Measurements from ENCODE around the gene KLC1.
"Not testable (repeated sequence)": the region's sequence is repeated elsewhere in the genome, so short reads cannot be mapped to it uniquely, and the experiment has no call there.

The KLC1 gene

GRCh38 chr14:103625356-103626095 lies 3.5 kb upstream of the KLC1 start:
- no peak for DNase-seq (ENCODE audit: low spot score)

- DNase-seq (ENCODE audit: low spot score): no peak
These were observed 2.7 kb upstream of the KLC1 start for GRCh38 chr14:103626146-103626850.

- no peak for DNase-seq (ENCODE audit: low spot score)
These were observed 1.7 kb upstream of the KLC1 start for GRCh38 chr14:103627073-103628025.

- peak; percentile 89 for DNase-seq (ENCODE audit: low spot score)
These were observed 759 bp upstream of the KLC1 start for GRCh38 chr14:103628221-103628683.

GRCh38 chr14:103629503-103630121 lies 601 bp downstream of the KLC1 start:
- DNase-seq (ENCODE audit: low spot score): peak; percentile 74

GRCh38 chr14:103630364-103631108 lies 1.5 kb downstream of the KLC1 start:
- peak; percentile 52 for DNase-seq (ENCODE audit: low spot score)

GRCh38 chr14:103633391-103633790 lies 4.4 kb downstream of the KLC1 start:
- no peak for DNase-seq (ENCODE audit: low spot score)

- peak; percentile 31 for DNase-seq (ENCODE audit: low spot score)
These were observed 5.1 kb downstream of the KLC1 start for GRCh38 chr14:103634156-103634555.

GRCh38 chr14:103638594-103638993 lies 9.6 kb downstream of the KLC1 start:
- DNase-seq (ENCODE audit: low spot score): no peak

- DNase-seq (ENCODE audit: low spot score): peak; percentile 27
These were observed 12.2 kb downstream of the KLC1 start for GRCh38 chr14:103641161-103641560.

- no peak for DNase-seq (ENCODE audit: low spot score)
These were observed 17.2 kb downstream of the KLC1 start for GRCh38 chr14:103646189-103646588.

GRCh38 chr14:103649001-103649400 lies 20.0 kb downstream of the KLC1 start:
- DNase-seq (ENCODE audit: low spot score): no peak

GRCh38 chr14:103650213-103650612 lies 21.2 kb downstream of the KLC1 start:
- no peak for DNase-seq (ENCODE audit: low spot score)

GRCh38 chr14:103651585-103651984 lies 22.6 kb downstream of the KLC1 start:
- DNase-seq (ENCODE audit: low spot score): no peak

GRCh38 chr14:103652806-103653205 lies 23.8 kb downstream of the KLC1 start:
- DNase-seq (ENCODE audit: low spot score): no peak

- DNase-seq (ENCODE audit: low spot score): not testable (repeated sequence)
These were observed 24.3 kb downstream of the KLC1 start for GRCh38 chr14:103653336-103653735.

GRCh38 chr14:103653805-103654204 lies 24.8 kb downstream of the KLC1 start:
- peak; percentile 23 for DNase-seq (ENCODE audit: low spot score)

GRCh38 chr14:103654619-103655018 lies 25.6 kb downstream of the KLC1 start:
- DNase-seq (ENCODE audit: low spot score): no peak

- no peak for DNase-seq (ENCODE audit: low spot score)
These were observed 27.2 kb downstream of the KLC1 start for GRCh38 chr14:103656031-103656755.

GRCh38 chr14:103656756-103657133 lies 27.7 kb downstream of the KLC1 start:
- no peak for DNase-seq (ENCODE audit: low spot score)

All from GM03348 (cell line).